Mucosa of stomach (tissue), 1 donor: ENCODE data around the gene NPAT.
A peak's percentile ranks its signal among the peaks of the same experiment; 100 is the strongest.
"Not testable (repeated sequence)": the region's sequence is repeated elsewhere in the genome, so short reads cannot be mapped to it uniquely, and the experiment has no call there.

Experiments used
- H3K27me3 ChIP-seq: one replicate; pipeline ENCODE4 v1.7.0; 2013; ENCODE audit warnings: mild to moderate bottlenecking, low read length; ENCODE audit not compliant: control insufficient read depth, insufficient read depth
- H3K36me3 ChIP-seq: one replicate; pipeline ENCODE4 v1.7.0; 2013; ENCODE audit warnings: low read length; ENCODE audit not compliant: control insufficient read depth, insufficient read depth
- H3K4me1 ChIP-seq: one replicate; pipeline ENCODE4 v1.7.0; 2013; ENCODE audit warnings: mild to moderate bottlenecking, low read length; ENCODE audit not compliant: control insufficient read depth, insufficient read depth
- H3K4me3 ChIP-seq: one replicate; pipeline ENCODE4 v1.7.0; 2013; ENCODE audit warnings: low read length
- H3K9ac ChIP-seq: one replicate; pipeline ENCODE4 v1.7.0; 2013; ENCODE audit warnings: mild to moderate bottlenecking, low read length, moderate library complexity
- H3K9me3 ChIP-seq: one replicate; pipeline ENCODE4 v1.7.0; 2013; ENCODE audit warnings: mild to moderate bottlenecking, low read length, moderate library complexity; ENCODE audit not compliant: control insufficient read depth
- donor health status: Pancreatic carcinoma.

Gene NPAT

DNA sequence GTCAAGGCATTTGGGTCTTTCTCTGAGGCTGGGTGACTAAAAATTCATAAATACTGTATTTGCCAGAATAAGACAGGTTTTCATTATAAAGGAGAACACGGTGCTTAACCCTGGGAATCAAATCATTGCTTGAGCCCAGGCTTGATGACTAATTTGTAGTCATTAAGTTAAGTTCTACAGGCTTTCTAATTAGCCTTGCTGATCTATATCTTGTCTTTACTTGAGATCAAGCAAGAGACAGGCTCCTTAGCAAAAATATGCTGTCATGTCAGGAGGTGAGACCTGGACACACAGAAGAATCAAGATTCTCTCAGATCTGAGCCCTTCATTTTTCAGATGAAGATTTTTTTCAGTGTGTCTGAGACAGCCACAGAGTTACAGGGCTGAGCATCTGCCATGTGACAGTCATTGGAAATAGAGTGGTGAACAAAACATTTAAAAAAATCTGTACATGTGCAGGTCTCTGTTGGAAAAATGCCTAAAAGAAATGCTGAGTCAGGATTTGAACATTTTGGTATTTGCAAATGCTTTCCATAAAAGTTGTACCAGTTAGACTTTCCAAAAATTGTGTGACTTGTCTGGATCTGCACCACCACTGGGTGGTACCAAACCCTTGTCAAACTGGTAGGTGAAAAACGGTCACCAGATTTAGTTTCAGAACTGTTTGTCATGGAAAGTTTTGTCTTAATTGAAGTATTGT is 86.4 kb downstream of the NPAT start:
- Histone ChIP-seq H3K9me3 (no peaks in the 10 kb centered on the region), H3K4me1 (peaks cover 6% of the 10 kb centered on the region), H3K9ac (no peak overlapping the region), H3K27me3 (no peaks in the 10 kb centered on the region), H3K4me3 (no peak overlapping the region), H3K36me3 (no peaks in the 10 kb centered on the region)

DNA sequence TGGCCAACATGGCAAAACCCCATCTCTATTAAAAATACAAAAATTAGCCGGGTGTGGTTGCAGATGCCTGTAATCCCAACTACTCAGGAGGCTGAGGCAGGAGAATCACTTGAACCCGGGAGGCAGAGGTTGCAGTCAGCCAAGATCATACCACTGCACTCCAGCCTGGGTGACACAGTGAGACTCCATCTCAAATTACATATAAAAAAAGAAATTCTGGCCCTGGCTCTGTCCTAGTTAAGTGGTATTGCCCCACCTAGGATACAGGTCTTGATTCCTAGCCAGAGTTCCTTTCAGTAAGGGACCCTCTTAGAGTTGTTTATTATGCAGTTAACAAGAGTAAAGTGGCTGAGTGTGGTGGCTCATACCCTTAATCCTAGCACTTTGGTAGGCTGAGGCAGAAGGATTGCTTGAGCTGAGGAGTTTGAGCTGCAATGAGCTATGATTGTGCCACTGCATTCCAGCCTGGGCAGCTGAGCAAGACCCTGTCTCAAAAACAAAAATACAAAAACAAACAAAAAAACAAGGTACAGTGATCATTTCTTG is 89.4 kb downstream of the NPAT start:
- not testable (repeated sequence) for H3K4me3 ChIP-seq, H3K4me1 ChIP-seq, H3K27me3 ChIP-seq, H3K36me3 ChIP-seq, H3K9ac ChIP-seq, H3K9me3 ChIP-seq

DNA sequence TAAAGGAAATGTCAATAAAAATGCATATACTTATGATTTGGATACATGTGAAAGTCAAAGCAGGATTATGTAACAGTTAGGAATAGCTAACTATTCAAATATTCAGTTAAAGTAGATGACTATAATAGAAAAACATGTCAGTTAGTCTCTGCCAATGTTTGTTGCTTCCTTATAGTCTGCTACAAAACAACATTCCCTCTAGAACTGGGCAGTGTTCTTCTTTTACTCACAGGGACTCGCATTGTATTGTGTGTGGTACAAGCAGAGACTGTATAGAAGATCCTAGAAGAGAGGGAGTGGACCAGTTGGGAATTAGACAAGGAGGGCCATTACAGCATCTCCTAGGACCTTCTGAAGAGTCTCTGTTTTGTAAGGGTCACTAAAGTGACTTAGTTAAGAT is 90.4 kb downstream of the NPAT start:
- no peaks in the 10 kb centered on the region for H3K27me3 ChIP-seq
- H3K4me3 ChIP-seq: no peak overlapping the region
- peaks cover 6% of the 10 kb centered on the region for H3K4me1 ChIP-seq
- no peak overlapping the region for H3K9ac ChIP-seq
- H3K9me3 ChIP-seq: no peaks in the 10 kb centered on the region
- H3K36me3 ChIP-seq: no peaks in the 10 kb centered on the region

DNA sequence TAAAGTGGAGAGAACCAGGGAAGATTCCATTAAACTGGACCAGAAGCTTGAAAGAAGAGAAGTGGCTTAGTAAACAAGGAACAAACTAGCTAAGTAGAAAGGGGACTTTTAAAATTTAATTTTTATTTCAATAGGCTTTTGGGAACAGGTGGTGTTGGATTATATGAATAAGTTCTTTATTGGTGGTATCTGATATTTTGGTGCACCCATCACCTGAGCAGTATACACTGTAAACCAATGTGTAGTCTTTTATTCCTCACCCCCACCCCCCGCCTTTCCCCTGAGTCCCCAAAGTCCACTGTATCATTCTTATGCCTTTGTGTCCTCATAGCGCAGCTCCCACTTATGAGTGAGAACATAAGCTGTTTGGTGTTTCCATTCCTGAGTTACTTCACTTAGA is 93.7 kb downstream of the NPAT start:
- H3K36me3 ChIP-seq: no peaks in the 10 kb centered on the region
- H3K27me3 ChIP-seq: no peaks in the 10 kb centered on the region
- H3K9ac ChIP-seq: no peak overlapping the region
- no peaks in the 10 kb centered on the region for H3K9me3 ChIP-seq
- H3K4me1 ChIP-seq: peaks cover 10% of the 10 kb centered on the region
- H3K4me3 ChIP-seq: no peak overlapping the region

DNA sequence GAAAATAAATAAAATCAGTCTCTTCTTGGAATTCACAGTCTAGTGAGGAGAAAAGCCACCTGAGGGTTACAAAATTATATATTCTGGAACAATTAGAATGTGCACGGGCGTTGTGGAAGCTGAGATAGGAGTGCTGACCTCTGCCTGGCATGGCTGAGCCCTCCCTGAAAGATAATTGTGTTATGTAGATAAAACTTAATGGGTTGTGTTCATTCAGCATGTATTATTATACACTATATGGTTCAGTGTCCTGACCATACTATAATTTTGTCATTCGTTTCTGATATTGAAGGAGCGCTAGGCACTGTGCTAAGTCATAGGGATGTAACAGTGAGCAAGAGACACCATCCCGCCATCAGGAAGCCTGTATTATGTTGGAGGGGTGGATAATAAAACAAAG is 97.3 kb downstream of the NPAT start:
- no peak overlapping the region for H3K9ac ChIP-seq
- no peak overlapping the region for H3K4me3 ChIP-seq
- no peaks in the 10 kb centered on the region for H3K27me3 ChIP-seq
- no peaks in the 10 kb centered on the region for H3K36me3 ChIP-seq
- H3K4me1 ChIP-seq: peaks cover 20% of the 10 kb centered on the region
- no peaks in the 10 kb centered on the region for H3K9me3 ChIP-seq

DNA sequence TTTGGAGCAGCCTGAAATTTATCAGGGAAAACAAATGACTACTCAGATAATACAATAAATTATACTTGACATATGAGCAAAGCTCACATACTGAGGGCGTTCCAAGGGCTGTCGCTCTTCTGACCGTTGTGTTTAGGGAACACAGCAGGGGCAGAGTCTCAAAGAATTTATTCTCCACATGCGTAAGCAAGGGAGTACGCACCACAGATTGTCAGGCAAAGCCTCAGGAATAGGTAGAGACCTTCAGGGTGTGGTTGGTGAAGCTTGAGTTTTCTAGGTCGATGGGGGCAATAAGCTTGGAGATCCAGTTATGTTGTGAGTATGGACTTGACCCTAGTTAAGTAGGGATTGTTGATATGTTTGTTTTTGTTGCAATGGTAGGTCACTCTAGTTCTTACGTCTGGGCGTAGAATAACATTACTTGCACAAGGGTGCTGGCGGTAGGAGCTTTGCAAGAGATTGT is 100.2 kb downstream of the NPAT start:
- peak overlapping the region; percentile 92 for H3K4me3 ChIP-seq
- H3K4me1 ChIP-seq: peaks cover 20% of the 10 kb centered on the region
- H3K9me3 ChIP-seq: no peaks in the 10 kb centered on the region

DNA sequence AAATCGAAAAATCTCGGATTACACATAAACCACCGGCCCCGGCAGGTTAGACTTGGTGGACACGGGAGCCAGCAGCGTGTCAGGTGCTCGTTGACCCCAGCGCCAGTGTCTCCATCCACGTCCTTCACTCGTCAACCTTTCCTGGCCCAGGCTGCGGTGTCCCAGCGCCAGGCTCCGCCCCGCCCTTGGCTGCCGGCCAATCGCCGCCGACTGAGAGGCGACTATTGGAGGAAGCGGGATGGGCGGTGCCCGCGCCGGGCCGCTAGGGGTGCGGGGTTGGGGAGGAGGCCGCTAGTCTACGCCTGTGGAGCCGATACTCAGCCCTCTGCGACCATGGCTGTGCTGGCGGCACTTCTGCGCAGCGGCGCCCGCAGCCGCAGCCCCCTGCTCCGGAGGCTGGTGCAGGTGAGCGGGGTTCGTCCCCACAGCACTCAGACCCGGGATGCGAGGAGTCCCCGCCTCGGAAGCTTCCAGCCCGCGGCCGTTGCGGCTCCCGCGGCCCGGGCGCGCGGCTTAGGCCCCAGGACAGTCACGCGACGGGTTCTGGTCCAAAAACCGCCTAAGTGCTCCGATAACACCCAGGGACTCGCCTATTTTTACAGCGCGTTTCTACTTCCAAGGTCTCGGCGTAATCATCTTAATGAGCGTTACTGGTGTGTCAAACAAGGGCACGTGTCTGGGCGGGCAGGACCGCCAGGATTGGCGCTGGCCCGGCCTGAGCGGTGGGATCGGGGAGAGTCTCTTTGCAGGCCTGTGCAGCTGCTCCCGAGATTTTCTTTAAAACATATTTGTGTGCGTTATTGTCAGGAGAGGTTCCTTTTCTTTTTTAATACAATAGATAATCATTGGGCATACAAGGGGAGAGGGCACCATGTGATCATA is 100.9 kb downstream of the NPAT start, which contains the start of gene ACAT1:
Gene ACAT1, plus strand, starts transcription at position 294 of the 882 bp plus-strand sequence. Its CDS starts 40 bp downstream, at position 334.
- Histone ChIP-seq H3K36me3 (no peaks in the 10 kb centered on the region), H3K4me1 (peaks cover 20% of the 10 kb centered on the region), H3K4me3 (peak within 1 kb of the TSS; percentile 92), H3K27me3 (no peaks in the 10 kb centered on the region), H3K9ac (peak within 1 kb of the TSS; percentile 85), H3K9me3 (no peaks in the 10 kb centered on the region)

More for the DNA sequence above, 100.2 kb downstream of the NPAT start:
- H3K36me3 ChIP-seq: no peaks in the 10 kb centered on the region
- peak overlapping the region; percentile 85 for H3K9ac ChIP-seq
- H3K27me3 ChIP-seq: no peaks in the 10 kb centered on the region

DNA sequence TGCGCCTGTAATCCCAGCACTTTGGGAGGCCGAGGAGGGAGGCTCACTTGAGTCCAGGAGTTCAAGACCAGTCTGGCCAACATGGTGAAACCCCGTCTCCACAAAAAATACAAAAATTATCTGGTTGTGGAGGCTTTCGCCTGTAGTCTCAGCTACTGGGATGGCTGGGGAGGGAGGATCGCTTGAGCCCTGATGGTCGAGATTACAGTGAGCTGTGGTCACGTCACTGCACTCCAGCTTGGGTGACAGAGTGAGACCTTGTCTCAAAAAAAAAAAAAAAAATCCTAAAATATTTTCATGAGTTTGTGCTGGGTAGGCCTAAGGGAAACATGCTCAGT is 101.5 kb downstream of the NPAT start:
- H3K36me3 ChIP-seq, H3K9me3 ChIP-seq, H3K27me3 ChIP-seq: not testable (repeated sequence)
- peaks cover 23% of the 10 kb centered on the region for H3K4me1 ChIP-seq
- peak overlapping the region; percentile 92 for H3K4me3 ChIP-seq
- H3K9ac ChIP-seq: peak overlapping the region; percentile 26

DNA sequence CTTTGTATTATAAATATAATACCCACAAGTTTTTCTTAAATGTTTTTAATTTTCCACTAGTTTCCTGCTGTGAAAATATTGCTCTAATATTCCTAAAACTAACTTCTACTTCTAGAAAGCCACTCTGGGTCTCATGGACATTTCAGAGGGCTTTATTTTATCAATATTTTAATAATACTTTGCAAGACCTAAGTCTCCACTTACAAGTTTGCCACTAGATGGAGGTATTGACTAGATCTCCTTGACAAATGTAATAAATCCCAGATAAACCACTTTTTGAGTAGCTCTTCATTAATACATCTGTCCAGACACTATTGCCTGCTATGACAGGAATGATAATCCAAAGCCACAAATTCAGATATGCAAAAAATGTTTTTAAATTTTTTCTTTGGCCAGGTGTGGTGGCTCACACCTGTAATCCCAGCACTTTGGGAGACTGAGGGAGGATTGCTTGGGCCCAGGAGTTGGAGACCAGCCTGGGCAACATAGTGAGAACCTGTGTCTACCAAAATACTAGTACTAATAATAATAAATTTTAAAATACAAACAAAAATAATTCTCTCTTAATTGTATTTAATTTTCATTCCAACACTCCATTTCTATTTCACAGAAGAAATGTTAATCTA is 104.6 kb downstream of the NPAT start:
- Histone ChIP-seq H3K27me3 (no peaks in the 10 kb centered on the region), H3K9me3 (no peaks in the 10 kb centered on the region), H3K4me1 (peaks cover 27% of the 10 kb centered on the region), H3K4me3 (no peak overlapping the region), H3K9ac (no peak overlapping the region), H3K36me3 (no peaks in the 10 kb centered on the region)

DNA sequence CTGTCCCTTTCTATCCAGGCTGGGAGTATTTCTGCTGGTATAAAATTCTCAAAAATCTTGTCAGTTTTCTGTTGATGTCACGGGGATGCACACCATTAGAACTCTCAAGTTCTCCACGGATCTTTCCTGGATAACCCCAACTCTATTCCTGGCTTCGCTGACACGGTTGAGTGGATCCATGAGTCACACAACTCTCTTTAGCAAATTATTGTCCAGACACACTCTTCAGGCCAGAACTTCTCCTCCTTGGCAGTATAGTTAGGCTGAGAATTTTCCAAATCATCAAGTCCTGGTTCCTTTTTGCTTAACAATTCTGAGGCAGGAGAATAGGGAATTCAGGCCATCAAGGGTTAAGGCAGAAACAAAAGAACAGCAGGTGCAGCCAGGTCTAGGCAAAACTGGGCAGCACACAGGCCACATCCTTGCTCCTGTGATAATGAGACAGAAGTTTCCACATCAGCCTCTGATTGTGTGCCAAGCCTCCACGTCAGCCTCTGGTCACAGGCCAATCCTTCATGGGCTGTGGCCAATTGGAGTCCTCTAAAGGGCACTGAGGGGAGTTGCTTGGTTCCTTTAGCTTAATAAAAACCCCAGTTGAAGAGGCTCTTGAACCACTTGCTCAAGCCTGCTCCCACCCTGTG is 106.8 kb downstream of the NPAT start:
- Histone ChIP-seq H3K27me3 (no peaks in the 10 kb centered on the region), H3K9ac (peak overlapping the region; percentile 36), H3K36me3 (no peaks in the 10 kb centered on the region), H3K4me1 (peaks cover 12% of the 10 kb centered on the region), H3K9me3 (no peaks in the 10 kb centered on the region), H3K4me3 (no peak overlapping the region)

DNA sequence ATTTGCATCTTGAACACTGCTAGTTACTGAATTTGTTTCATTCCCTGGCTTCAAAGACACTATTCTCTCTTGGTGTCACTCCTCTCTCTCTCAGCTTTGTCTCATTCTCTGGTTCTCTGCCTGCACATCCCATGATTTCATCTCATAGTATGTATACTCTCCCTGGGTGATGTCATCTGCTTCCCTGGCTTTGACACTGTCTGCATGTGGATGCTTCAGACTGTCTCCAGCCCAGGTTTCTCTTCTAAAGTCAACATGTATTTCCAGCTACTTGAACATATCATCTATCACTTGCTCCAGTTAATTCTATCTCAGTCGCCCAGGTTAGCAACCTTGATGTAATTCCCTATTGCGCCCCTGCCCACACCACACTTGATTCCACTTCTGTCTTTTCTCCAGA is 110.4 kb downstream of the NPAT start:
- Histone ChIP-seq H3K36me3 (no peaks in the 10 kb centered on the region), H3K9me3 (no peaks in the 10 kb centered on the region), H3K27me3 (no peaks in the 10 kb centered on the region), H3K4me1 (peaks cover 12% of the 10 kb centered on the region), H3K9ac (no peak overlapping the region), H3K4me3 (no peak overlapping the region)
